HG03469 (cell line): ENCODE measurements around the gene LONRF3.

Experiments used
- ATAC-seq: cut with Tn5 transposase; IDR thresholded peaks from one replicate; pipeline ENCODE4 v1.9.1; 2021; ENCODE audit warnings: mild to moderate bottlenecking, moderate library complexity, moderate number of reproducible peaks; ENCODE audit not compliant: unreplicated experiment

LONRF3 gene

GRCh38 chrX:119030990-119031389 is 56.6 kb downstream of the LONRF3 start:
- no peak for ATAC-seq

DNA sequence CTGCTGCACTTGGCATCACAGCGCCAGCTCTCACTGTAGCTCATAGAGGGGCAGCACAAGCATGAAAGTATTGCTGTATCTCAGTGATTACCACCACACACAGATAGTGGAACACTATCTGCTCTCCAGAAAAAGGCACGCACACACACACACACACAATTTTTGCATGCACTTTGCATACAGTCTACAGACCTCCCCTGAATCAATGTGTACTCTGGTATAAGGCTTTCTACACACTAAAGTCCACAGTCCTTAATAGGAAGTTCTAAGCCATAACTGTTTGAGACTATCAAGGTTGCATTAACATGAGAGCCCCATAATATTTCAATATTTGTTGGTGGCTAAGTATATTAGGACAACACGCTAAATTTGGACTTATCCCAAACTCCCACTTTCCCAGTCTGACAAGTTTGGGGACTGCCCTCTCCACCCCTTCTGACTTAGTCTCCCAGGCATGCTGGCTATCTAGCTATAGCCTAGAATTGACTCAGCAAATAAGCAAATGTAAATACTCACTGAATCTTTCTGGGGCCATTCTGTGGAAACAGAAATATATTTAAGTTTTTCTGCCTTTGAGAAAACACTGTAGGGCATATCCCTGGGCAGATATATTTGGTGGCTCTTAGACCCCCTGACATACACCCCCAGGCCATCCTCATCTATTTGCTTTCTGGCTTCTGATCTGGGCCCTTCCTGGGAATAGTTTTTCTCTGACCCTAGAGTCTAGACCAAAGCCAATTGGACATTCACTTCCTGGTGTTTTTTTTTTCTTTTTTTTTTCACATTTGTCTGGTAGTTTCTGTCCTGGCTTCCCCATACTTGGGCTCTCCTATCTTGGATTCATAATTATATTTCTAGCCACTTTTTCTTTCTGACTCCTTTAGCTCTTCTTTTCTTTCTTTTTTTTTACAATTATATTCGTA is 62.0 kb downstream of the LONRF3 start:
- no peak for ATAC-seq

- no peak for ATAC-seq
Observed at GRCh38 chrX:119040432-119040831, 66.0 kb downstream of the LONRF3 start.

DNA sequence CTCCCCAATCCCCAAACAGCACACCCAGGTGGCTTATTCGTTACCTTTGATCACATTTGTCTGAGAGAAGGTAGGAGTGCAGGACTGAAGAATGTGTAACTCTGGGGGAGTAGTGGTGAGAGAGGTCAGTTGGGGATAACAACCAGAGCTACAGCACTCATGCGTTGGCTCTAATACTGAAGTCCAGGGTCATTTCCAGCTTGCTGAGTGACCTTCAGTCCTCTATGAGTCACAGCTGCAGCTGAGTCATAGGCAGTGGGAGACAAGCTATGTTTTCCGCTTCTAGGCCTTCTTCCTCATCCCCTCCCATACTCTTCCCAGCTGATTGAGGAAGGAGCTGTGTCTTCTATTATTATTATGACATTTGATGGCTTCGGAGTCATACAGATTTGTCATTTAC is 66.8 kb downstream of the LONRF3 start:
- ATAC-seq, result no peak

DNA sequence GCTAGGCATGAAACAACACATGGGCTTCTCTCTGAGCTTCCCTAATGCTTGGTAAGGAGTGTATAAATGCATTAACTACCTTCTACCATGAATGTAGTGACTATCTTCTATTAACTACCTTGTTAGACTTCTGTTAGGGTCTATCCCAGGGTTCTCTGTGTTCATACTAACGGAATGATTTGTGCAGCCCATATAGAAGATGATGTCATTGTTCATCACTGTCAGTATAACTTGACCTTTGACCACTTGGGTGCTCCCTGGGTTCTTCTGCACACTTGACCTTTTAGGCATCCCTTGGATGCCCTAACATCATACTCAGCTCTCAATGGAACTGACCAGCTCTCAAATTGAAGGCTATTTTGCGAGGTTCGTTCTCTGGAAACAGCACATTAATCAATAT is 67.6 kb downstream of the LONRF3 start:
- no peak for ATAC-seq

GRCh38 chrX:119042996-119043395 is 68.6 kb downstream of the LONRF3 start:
- ATAC-seq, result no peak

GRCh38 chrX:119045884-119046283 is 71.5 kb downstream of the LONRF3 start:
- ATAC-seq, result no peak

- ATAC-seq, result no peak
Observed at GRCh38 chrX:119055687-119056086, 81.3 kb downstream of the LONRF3 start.

GRCh38 chrX:119062750-119063374 is 88.4 kb downstream of the LONRF3 start:
- ATAC-seq, result no peak

- ATAC-seq, result no peak
Observed at GRCh38 chrX:119063428-119063827, 89.0 kb downstream of the LONRF3 start.

- ATAC-seq, result no peak
Observed at GRCh38 chrX:119067023-119067739, 92.8 kb downstream of the LONRF3 start.
